Muscle layer of colon (tissue), 2 donors: ENCODE results near the gene MAMLD1.

Experiments
- H3K27ac ChIP-seq: one replicate; pipeline ENCODE4 v1.7.0; 2013; ENCODE audit warnings: low read depth, mild to moderate bottlenecking, low read length, moderate library complexity
- H3K27me3 ChIP-seq, 2 donors: one replicate each; pipeline ENCODE4 v1.7.0; 2013; ENCODE audit warnings: low read length in 2 of 2, mild to moderate bottlenecking in 2 of 2; ENCODE audit not compliant: insufficient read depth in 2 of 2, control insufficient read depth in 1 of 2
- H3K36me3 ChIP-seq: one replicate; pipeline ENCODE4 v1.7.0; 2013; ENCODE audit warnings: mild to moderate bottlenecking, low read length; ENCODE audit not compliant: insufficient read depth
- H3K4me1 ChIP-seq: one replicate; pipeline ENCODE4 v1.7.0; 2013; ENCODE audit warnings: mild to moderate bottlenecking, low read length; ENCODE audit not compliant: insufficient read depth
- H3K4me3 ChIP-seq, 2 donors: one replicate each; pipeline ENCODE4 v1.7.0; 2013; ENCODE audit warnings: low read length in 2 of 2, low read depth in 1 of 2, mild to moderate bottlenecking in 1 of 2, moderate library complexity in 1 of 2
- H3K9ac ChIP-seq: one replicate; pipeline ENCODE4 v1.7.0; 2013; ENCODE audit warnings: low read length
- H3K9me3 ChIP-seq: one replicate; pipeline ENCODE4 v1.7.0; 2013; ENCODE audit warnings: mild to moderate bottlenecking, low read length
- donor health status: abdominal sarcoma.
- donor health status: Adenocarcinoma of cecum.

Gene MAMLD1

GRCh38 chrX:150464001-150464400, 100.9 kb downstream of the MAMLD1 start:
- Histone ChIP-seq H3K4me1 (peaks cover 6% of the 10 kb centered on the region), H3K4me3 (no peak overlapping the region), H3K36me3 (no peaks in the 10 kb centered on the region), H3K9me3 (no peaks in the 10 kb centered on the region), H3K27me3 (no peaks in the 10 kb centered on the region), H3K27ac (no peak overlapping the region), H3K9ac (no peak overlapping the region)

- no peak overlapping the region for H3K9ac ChIP-seq
- H3K36me3 ChIP-seq = no peaks in the 10 kb centered on the region
- no peak overlapping the region for H3K27ac ChIP-seq
- H3K9me3 ChIP-seq = no peaks in the 10 kb centered on the region
- H3K4me3 ChIP-seq = no peak overlapping the region
- peaks cover 6% of the 10 kb centered on the region for H3K4me1 ChIP-seq
- no peaks in the 10 kb centered on the region for H3K27me3 ChIP-seq
These were observed 102.2 kb downstream of the MAMLD1 start for GRCh38 chrX:150465326-150465725.

- no peak overlapping the region for H3K9ac ChIP-seq
- no peak overlapping the region for H3K27ac ChIP-seq
- H3K4me3 ChIP-seq = no peak overlapping the region
- H3K27me3 ChIP-seq = peaks cover 0 to 4% of the 10 kb centered on the region in 2 donors
- H3K4me1 ChIP-seq = peaks cover 6% of the 10 kb centered on the region
- no peaks in the 10 kb centered on the region for H3K36me3 ChIP-seq
- H3K9me3 ChIP-seq = no peaks in the 10 kb centered on the region
These were observed 103.0 kb downstream of the MAMLD1 start for GRCh38 chrX:150465881-150466775.

GRCh38 chrX:150472306-150472705, 109.2 kb downstream of the MAMLD1 start:
- H3K27me3 ChIP-seq = peaks cover 0 to 7% of the 10 kb centered on the region in 2 donors
- H3K9me3 ChIP-seq = no peaks in the 10 kb centered on the region
- H3K4me3 ChIP-seq = no peak overlapping the region
- no peaks in the 10 kb centered on the region for H3K36me3 ChIP-seq
- peaks cover 8% of the 10 kb centered on the region for H3K4me1 ChIP-seq
- H3K9ac ChIP-seq = no peak overlapping the region
- H3K27ac ChIP-seq = no peak overlapping the region

- no peaks in the 10 kb centered on the region for H3K9me3 ChIP-seq
- peaks cover 12% of the 10 kb centered on the region for H3K4me1 ChIP-seq
- H3K27ac ChIP-seq = no peak overlapping the region
- no peak overlapping the region for H3K9ac ChIP-seq
- H3K4me3 ChIP-seq = no peak overlapping the region
- no peaks in the 10 kb centered on the region for H3K36me3 ChIP-seq
- H3K27me3 ChIP-seq = peaks cover 0 to 7% of the 10 kb centered on the region in 2 donors
These were observed 110.3 kb downstream of the MAMLD1 start for GRCh38 chrX:150473371-150473770.

GRCh38 chrX:150475461-150475860, 112.3 kb downstream of the MAMLD1 start:
- Histone ChIP-seq H3K27ac (no peak overlapping the region), H3K36me3 (no peaks in the 10 kb centered on the region), H3K4me3 (no peak overlapping the region), H3K27me3 (peaks cover 0 to 7% of the 10 kb centered on the region in 2 donors), H3K9me3 (no peaks in the 10 kb centered on the region), H3K9ac (no peak overlapping the region), H3K4me1 (peaks cover 12% of the 10 kb centered on the region)

GRCh38 chrX:150476164-150476699, 113.1 kb downstream of the MAMLD1 start:
- H3K4me1 ChIP-seq = peaks cover 12% of the 10 kb centered on the region
- H3K36me3 ChIP-seq = no peaks in the 10 kb centered on the region
- H3K9me3 ChIP-seq = no peaks in the 10 kb centered on the region
- peaks cover 0 to 2% of the 10 kb centered on the region in 2 donors for H3K27me3 ChIP-seq
- H3K27ac ChIP-seq = no peak overlapping the region
- no peak overlapping the region for H3K4me3 ChIP-seq
- H3K9ac ChIP-seq = no peak overlapping the region

- H3K9me3 ChIP-seq = no peaks in the 10 kb centered on the region
- H3K27ac ChIP-seq = no peak overlapping the region
- H3K9ac ChIP-seq = no peak overlapping the region
- no peaks in the 10 kb centered on the region for H3K36me3 ChIP-seq
- H3K27me3 ChIP-seq = no peaks in the 10 kb centered on the region
- H3K4me1 ChIP-seq = peaks cover 12% of the 10 kb centered on the region
- no peak overlapping the region for H3K4me3 ChIP-seq
These were observed 114.3 kb downstream of the MAMLD1 start for GRCh38 chrX:150477371-150477770.

- H3K27me3 ChIP-seq = no peaks in the 10 kb centered on the region
- no peak overlapping the region for H3K4me3 ChIP-seq
- H3K4me1 ChIP-seq = peaks cover 12% of the 10 kb centered on the region
- H3K9me3 ChIP-seq = no peaks in the 10 kb centered on the region
- no peaks in the 10 kb centered on the region for H3K36me3 ChIP-seq
- no peak overlapping the region for H3K9ac ChIP-seq
- H3K27ac ChIP-seq = no peak overlapping the region
These were observed 115.7 kb downstream of the MAMLD1 start for GRCh38 chrX:150478496-150479492.

- Histone ChIP-seq H3K27ac (no peak overlapping the region), H3K4me3 (no peak overlapping the region), H3K9ac (no peak overlapping the region), H3K4me1 (peaks cover under 1% of the 10 kb centered on the region), H3K27me3 (no peaks in the 10 kb centered on the region), H3K9me3 (no peaks in the 10 kb centered on the region), H3K36me3 (no peaks in the 10 kb centered on the region)
These were observed 119.6 kb downstream of the MAMLD1 start for GRCh38 chrX:150482537-150483206.
